Lung (tissue), 12 donors: ENCODE measurements around the gene HOXD9. TPM values are rescaled to one million over a fixed set of nuclear protein-coding genes. Genes with fewer than 3 reads are reported as not detected.

ENCODE experiments used
- ATAC-seq: fragments of 200-7000 bp; cut with Tn5 transposase; one replicate; pipeline ENCODE4 v1.9.1; 2020; ENCODE audit warnings: moderate number of reproducible peaks; ENCODE audit not compliant: insufficient read depth, low FRiP score
- DNase-seq, 3 donors: peaks; one replicate each; pipeline ENCODE4 v3.0.0-alpha.2; 2013 to 2017
- H3K27ac ChIP-seq, 2 donors: one replicate each; pipeline ENCODE4 v1.5.1; 2013; ENCODE audit warnings: mild to moderate bottlenecking in 2 of 2, moderate library complexity in 2 of 2, control low read depth in 1 of 2, inconsistent platforms in 1 of 2, low read depth in 1 of 2, low read length in 1 of 2
- H3K27me3 ChIP-seq, 3 donors: one replicate each; pipeline ENCODE4 v1.5.1; 2013; ENCODE audit warnings: low read length in 2 of 3; ENCODE audit not compliant: control insufficient read depth in 3 of 3, insufficient read depth in 3 of 3
- H3K36me3 ChIP-seq, 4 donors: one replicate each; pipeline ENCODE4 v1.5.1; 2013; ENCODE audit warnings: low read length in 4 of 4, mild to moderate bottlenecking in 1 of 4, moderate library complexity in 1 of 4; ENCODE audit not compliant: control insufficient read depth in 4 of 4, insufficient read depth in 4 of 4
- H3K4me1 ChIP-seq, 5 donors: one replicate each; pipeline ENCODE4 v1.5.1; 2013; ENCODE audit warnings: low read length in 5 of 5, mild to moderate bottlenecking in 2 of 5, moderate library complexity in 1 of 5; ENCODE audit not compliant: control insufficient read depth in 5 of 5, insufficient read depth in 5 of 5
- H3K4me3 ChIP-seq: one replicate; pipeline ENCODE4 v1.5.1; 2013; ENCODE audit warnings: mild to moderate bottlenecking, control low read depth, moderate library complexity
- H3K9ac ChIP-seq, 2 donors: one replicate each; pipeline ENCODE4 v1.5.1; 2013; ENCODE audit warnings: low read length in 2 of 2, control low read depth in 1 of 2; ENCODE audit not compliant: insufficient read depth in 1 of 2
- H3K9me3 ChIP-seq, 4 donors: one replicate each; pipeline ENCODE4 v1.5.1; 2013; ENCODE audit warnings: low read length in 3 of 4, mild to moderate bottlenecking in 1 of 4, moderate library complexity in 1 of 4; ENCODE audit not compliant: control insufficient read depth in 4 of 4, insufficient read depth in 3 of 4
- WGBS, 2 donors: extraction: QIAGEN DNeasy Blood & Tissue Kit; methylation state at CpG; one replicate each; pipeline ENCODE4 v1.1.7; 2013; 5-methylcytosine and 5-hydroxymethylcytosine counted together
- polyA plus RNA-seq, 2 donors: library from polyadenylated mRNA; stranded (reverse); fragments of 200-250 nt; gene quantifications; one replicate each; pipeline ENCODE4 v1.2.1, GENCODE V29; 2013
- total RNA-seq, 2 donors: library from RNA; depleted of rRNA in 1 of 2; stranded (reverse); fragments of >200 nt in 1 of 2; gene quantifications; one replicate each; pipeline ENCODE4 v1.2.1, GENCODE V29; 2014 to 2021
- TF ChIP-seq, protein P1 (sequence below): IDR thresholded peaks from 2 replicates; pipeline ENCODE4 v1.5.1; 2012; ENCODE audit warnings: mild to moderate bottlenecking; ENCODE audit errors: control extremely low read depth, extremely low read depth
- donor health status: control.
- donor health status: control.
- donor health status: Bipolar disorder and iron deficiency.
- donor health status: healthy.
- donor health status: DM: yes; HTN: yes; CAD: no.

The HOXD9 gene
- total and polyA plus RNA-seq, 4 donors, result 0.29 to 0.80 (median 0.51) TPM

DNA sequence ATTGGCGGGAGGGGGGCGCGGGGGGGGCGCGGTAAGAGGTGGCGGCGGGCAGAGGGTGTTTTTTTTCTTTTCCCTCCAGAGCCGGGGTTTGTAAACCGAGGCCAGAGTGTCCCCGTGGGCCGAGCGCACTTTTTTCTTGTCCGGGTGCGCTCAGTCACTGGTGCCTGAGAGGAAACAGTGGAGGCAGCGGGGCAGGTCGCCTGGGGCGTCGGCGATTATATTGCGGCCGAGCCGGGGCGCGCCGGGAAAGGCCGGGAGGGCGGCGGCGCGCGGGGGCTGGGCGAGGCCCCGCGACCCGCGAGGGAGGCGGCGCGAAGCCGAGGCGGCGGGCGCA, 7.3 kb downstream of the HOXD9 start:
- H3K27me3 ChIP-seq, result peaks cover 20 to 89% (median 88%) of the 10 kb centered on the region in 3 donors
- peak; percentile 21 for ATAC-seq
- WGBS, 2 donors, result 2 to 3% methylated on average over 35 to 43 of the region's 43 CpGs
- no peaks in the 10 kb centered on the region for H3K36me3 ChIP-seq
- H3K4me3 ChIP-seq, result no peak overlapping the region
- DNase-seq, result no peak
- H3K4me1 ChIP-seq, result peaks cover 0 to 8% (median 5%) of the 10 kb centered on the region in 5 donors
- peaks cover 0 to 4% (median 0%) of the 10 kb centered on the region in 4 donors for H3K9me3 ChIP-seq
- H3K9ac ChIP-seq, result no peak overlapping the region
- H3K27ac ChIP-seq, result no peak overlapping the region
- TF ChIP-seq, protein P1, sequence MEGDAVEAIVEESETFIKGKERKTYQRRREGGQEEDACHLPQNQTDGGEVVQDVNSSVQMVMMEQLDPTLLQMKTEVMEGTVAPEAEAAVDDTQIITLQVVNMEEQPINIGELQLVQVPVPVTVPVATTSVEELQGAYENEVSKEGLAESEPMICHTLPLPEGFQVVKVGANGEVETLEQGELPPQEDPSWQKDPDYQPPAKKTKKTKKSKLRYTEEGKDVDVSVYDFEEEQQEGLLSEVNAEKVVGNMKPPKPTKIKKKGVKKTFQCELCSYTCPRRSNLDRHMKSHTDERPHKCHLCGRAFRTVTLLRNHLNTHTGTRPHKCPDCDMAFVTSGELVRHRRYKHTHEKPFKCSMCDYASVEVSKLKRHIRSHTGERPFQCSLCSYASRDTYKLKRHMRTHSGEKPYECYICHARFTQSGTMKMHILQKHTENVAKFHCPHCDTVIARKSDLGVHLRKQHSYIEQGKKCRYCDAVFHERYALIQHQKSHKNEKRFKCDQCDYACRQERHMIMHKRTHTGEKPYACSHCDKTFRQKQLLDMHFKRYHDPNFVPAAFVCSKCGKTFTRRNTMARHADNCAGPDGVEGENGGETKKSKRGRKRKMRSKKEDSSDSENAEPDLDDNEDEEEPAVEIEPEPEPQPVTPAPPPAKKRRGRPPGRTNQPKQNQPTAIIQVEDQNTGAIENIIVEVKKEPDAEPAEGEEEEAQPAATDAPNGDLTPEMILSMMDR, result no peak

DNA sequence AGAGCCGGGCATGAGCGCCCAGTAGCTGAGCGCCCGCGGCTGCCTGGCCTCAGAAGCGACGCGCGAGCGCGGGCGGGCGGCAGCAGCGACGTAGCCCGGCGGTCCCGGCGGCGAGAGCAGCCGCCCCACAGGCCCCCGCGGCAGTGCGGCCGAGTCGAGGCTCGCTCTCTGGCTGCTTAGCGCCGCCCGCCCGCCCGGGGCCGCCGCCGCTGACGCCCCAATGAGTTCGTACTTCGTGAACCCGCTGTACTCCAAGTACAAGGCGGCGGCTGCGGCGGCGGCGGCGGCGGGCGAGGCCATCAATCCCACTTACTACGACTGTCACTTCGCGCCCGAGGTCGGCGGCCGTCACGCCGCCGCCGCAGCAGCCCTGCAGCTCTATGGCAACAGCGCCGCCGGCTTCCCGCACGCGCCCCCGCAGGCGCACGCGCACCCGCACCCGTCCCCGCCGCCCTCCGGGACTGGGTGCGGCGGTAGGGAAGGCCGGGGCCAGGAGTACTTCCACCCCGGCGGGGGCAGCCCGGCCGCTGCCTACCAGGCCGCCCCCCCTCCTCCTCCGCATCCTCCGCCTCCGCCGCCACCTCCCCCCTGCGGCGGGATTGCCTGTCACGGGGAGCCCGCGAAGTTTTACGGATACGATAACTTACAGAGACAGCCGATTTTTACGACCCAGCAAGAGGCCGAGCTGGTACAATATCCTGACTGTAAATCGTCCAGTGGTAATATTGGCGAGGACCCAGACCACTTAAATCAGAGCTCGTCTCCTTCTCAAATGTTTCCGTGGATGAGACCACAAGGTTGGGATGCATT, 7.8 kb downstream of the HOXD9 start:
- H3K9me3 ChIP-seq, result peaks cover 0 to 4% (median 0%) of the 10 kb centered on the region in 4 donors
- H3K4me1 ChIP-seq, result peaks cover 0 to 8% (median 5%) of the 10 kb centered on the region in 5 donors
- TF ChIP-seq, protein P1, result no peak
- H3K9ac ChIP-seq, result no peak overlapping the region
- WGBS, 2 donors, result 1 to 4% methylated on average over 60 to 99 of the region's 100 CpGs
- DNase-seq (no peak), ATAC-seq (no peak)
- H3K27ac ChIP-seq, result no peak overlapping the region
- H3K36me3 ChIP-seq, result no peaks in the 10 kb centered on the region
- H3K4me3 ChIP-seq, result no peak overlapping the region
- H3K27me3 ChIP-seq, result peaks cover 14 to 89% (median 88%) of the 10 kb centered on the region in 3 donors

DNA sequence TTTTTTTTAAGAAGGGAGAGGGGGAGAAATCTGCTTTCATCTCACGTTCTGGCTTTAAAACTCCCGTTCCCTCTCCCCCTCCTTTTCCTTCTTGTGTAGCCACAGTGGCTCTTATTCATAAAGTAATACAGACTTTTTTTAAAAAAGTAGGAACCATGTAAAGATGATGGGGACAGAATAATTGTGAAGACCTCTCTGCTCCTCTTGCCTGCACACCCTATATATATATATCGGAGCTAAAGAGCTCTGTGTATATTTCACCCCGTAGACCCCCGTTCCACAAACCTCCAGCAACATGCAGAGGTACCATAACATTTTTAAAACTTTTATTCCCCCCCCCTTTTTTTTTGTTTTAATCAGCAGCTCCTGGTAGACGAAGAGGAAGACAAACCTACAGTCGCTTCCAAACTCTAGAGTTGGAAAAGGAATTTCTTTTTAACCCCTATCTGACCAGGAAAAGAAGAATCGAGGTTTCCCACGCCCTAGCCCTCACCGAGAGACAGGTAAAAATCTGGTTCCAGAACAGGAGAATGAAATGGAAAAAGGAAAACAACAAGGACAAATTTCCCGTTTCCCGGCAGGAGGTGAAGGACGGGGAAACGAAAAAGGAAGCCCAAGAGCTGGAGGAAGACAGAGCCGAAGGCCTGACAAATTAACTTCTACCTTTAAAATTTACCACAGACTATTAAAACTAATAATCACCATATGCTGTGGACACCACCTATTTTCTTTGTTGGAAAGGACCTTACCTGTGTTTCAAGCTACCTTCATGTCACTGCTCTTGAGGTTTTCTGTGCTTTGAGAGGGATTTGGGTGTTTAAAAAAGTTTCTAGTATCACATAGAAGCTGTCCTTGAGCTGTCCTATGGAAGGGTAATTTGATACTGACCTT, 8.7 kb downstream of the HOXD9 start:
- DNase-seq, result no peak
- Histone ChIP-seq H3K9ac (no peak overlapping the region), H3K4me3 (no peak overlapping the region), H3K36me3 (no peaks in the 10 kb centered on the region), H3K27ac (no peak overlapping the region), H3K9me3 (peaks cover 0 to 6% (median 0%) of the 10 kb centered on the region in 4 donors), H3K27me3 (peaks cover 10 to 89% (median 88%) of the 10 kb centered on the region in 3 donors), H3K4me1 (peaks cover 0 to 11% (median 9%) of the 10 kb centered on the region in 5 donors)
- no peak for ATAC-seq
- TF ChIP-seq, protein P1, result no peak
- 14% methylated on average over 15 of the region's 15 CpGs for WGBS, 2 donors
